ENCODE results near the gene IL1RAPL1.
"Not testable (repeated sequence)": the region's sequence is repeated elsewhere in the genome, so short reads cannot be mapped to it uniquely, and the experiment has no call there.

IL1RAPL1 gene

DNA sequence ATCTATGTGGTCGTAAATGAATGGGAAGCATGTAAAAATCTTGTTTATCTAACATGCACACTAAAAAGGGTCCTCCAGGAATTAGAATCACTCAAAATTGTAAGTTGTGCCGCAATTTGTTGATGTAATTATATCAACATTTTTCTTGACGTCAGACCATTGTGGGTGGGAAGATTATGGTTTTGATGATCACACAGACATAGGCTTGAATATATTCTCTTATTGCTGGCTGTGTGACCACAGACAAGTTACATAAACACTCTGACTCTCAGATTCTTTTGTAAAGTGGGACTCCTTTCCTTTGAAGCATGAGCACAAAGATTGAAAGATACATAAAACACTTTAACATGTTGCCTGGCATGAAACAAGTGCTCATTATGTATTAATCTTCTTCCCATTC, 51.5 kb downstream of the IL1RAPL1 start:
- DNase-seq, result no peak

DNA sequence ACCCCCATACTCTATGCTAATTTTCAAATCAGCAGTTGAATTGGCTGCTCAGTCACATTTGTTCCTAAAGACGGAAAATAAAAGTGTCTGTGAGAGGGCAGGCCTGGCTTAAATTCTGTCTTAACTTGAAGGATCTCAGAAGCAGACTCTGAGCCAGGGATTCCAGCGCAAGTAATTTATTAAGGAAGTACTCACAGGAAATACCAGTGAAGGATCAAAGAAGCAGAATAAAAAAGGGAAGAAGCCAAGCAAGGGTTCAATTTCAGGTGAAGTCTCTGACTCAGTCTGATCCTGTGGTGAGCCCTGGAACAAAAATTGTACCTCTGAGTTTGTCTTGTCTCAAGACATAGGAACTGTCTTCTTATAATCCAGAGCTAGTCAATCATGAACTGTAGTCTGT, 52.2 kb downstream of the IL1RAPL1 start:
- no peak for DNase-seq

DNA sequence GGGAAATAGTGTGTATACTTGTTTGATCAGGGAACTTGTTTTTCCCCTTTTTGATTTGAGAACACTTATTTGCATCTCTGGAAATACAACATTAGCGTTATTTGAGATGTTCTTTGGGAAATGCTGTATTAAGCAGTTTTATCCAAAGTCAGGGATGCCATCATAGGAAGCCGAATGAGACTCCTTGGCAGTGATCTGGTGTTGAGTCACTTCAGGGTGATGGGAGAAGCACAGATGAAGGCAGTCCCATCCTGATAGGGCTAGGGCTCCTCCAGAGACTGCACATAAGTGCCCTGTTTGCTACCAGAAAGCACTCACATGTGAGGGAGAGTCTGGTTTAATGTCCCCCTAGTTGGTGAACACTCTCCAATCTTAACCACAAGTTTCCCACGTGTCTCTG, 62.3 kb downstream of the IL1RAPL1 start:
- no peak for DNase-seq

DNA sequence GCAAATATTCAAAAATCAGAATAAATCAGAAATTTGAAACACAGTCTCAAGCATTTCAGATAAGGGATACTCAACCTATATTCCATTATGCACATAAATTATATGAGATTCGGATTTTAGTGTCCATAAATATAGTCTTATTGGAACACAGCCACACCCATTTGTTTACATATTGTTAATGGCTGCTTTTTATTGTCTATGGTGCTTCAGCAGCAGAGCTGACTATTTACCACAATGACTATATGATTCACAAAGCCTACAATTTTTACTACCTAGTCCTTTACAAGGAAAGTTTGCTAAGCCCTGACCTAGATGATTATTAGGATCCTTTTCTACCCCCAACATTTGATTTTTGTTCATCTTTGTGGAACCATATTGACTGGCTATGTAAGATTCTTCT, 63.9 kb downstream of the IL1RAPL1 start:
- no peak for DNase-seq

DNA sequence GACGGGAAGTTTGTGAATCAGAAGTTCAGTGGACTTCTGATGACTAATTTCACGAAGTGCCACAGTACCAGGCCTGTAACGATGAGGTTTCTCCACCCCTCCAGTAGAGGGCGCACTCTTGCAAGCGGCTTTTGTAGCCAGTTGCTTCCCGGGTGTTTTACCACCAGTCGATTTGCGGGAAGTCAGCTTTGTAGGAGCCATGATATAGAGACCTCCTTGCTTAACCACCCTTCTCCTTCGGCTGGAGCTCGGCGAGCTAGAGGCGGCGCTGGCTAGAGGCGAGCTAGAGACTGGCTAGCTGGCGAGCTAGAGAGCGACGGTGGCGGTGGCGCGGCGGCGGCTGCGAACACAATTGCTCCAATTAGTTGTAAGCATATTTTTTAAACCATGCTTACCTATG, 72.0 kb downstream of the IL1RAPL1 start:
- DNase-seq, result no peak

DNA sequence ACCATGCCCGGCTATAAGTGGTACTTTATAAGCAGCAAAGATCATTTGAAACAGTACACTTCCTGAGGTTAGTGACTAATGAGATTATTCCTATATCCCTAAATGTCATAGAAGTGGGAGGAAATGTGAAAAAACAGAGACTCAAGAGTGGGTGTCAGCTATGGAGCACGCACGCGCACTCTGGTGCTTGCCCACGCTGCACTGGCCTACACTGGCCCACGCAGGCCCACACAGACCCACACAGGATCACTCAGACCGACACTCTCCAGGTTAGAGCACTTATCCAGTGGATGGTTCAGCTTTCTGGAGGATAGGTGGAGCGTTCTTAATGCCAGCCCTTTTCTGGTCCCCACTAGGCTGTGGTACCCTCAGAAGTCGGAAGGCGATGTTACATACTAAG, 78.5 kb downstream of the IL1RAPL1 start:
- DNase-seq, result no peak

DNA sequence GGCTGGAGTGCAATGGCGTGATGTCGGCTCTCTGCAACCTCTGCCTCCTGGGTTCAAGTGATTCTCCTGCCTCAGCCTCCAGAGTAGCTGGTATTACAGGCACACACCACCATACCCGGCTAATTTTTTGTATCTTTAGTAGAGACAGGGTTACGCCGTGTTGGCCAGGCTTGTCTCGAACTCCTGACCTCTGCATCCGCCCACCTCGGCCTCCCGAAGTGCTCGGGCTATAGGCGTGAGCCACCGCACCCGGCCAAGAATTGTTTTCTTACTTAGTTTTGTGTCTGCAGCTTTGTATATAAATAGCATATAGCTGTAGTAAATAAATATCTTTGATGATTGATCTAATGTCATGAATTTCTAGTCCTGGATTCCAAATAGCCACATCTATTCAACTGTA, 81.1 kb downstream of the IL1RAPL1 start:
- no peak for DNase-seq

DNA sequence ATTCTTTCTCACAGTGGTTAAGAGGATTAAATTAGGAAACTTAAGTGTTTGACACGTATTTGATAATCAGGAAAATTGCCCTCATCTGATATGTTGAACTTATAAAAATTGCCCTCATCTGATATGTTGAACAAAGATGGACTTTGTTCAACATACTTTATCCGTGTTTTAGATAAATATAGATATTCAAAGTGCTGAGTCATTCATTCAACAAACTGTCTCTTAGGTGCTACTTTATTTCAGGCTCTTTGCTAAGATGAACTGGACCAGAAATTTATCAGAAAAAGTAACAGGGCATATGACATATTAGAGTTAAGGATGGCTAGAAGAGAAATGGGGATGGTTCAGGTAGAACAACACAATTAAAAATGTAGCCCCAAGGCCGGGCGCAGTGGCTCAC, 81.7 kb downstream of the IL1RAPL1 start:
- DNase-seq, result no peak

DNA sequence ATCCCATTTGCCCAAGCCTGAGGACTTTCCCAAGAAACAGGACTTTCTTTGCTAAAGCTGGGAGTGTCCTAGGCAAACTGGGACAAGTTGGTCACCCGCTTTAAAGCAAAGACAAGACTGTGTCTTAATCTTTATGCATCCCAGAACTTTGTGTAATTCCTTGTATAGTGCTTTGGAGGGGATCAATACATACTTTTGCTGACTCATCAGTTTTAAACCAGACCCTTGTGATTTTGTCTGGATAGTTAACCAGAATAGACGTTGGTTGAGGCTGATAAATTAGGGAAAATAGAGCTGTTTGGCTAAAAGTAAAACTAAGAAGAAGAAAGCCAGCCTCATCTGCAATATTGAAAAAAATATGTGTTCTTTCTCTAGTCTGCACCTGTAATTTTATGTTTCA, 82.8 kb downstream of the IL1RAPL1 start:
- DNase-seq, result no peak

DNA sequence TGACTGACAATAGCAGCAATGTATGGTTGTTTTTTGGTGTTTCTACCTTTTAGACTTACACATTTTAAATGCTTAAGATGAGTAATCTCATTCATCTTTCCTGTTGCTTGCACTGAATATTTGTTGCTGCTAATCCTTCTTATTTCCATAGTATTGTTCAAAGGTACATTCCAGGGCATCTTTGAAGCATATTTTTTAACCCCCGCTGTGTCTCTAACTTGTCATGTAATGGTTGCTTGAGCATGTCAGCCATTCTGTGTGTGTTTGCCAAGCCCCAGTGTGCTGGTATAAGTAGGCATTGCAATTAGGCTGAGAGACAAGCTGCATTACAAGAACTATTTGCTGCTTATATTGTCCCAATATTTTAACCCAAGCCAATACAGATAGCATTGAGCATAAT, 87.9 kb downstream of the IL1RAPL1 start:
- no peak for DNase-seq

DNA sequence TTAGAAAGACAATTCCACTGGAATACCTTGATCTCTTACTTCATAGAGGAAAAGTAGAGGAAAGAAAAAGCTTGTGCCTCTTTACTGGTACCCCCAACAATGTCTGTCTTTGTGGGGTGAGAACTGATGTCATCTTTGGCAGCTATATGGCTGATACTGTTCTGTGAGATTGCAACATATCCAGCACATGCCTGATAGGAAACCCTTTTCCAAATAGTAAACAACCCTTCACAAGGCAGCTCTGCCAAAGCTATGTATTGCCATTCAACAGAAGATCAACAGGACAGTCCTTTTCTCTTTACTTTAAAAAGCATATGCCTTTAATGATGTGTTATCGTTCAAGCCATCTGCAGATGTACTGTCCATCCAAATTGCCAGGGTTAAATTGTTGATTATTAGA, 105.9 kb downstream of the IL1RAPL1 start:
- DNase-seq, result peak; percentile 4

DNA sequence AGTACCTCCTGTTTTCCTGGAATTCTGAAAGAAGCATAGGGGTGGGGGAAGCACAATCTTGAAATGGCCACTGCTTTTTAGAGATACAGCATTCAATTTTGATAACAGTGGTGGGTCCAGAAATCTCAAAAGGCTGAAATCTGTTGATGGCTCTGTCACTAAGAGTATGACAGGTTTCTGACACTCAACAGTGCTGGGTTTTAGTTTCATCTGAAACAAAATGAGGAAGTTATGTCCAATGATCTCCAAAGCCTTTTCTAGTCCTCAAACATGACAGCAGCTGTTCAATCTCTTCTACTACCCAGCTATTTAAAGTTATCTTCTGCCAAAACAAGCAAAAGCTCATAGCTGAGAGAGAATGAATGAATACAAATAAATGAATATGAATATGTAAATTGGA, 110.5 kb downstream of the IL1RAPL1 start:
- no peak for DNase-seq

DNA sequence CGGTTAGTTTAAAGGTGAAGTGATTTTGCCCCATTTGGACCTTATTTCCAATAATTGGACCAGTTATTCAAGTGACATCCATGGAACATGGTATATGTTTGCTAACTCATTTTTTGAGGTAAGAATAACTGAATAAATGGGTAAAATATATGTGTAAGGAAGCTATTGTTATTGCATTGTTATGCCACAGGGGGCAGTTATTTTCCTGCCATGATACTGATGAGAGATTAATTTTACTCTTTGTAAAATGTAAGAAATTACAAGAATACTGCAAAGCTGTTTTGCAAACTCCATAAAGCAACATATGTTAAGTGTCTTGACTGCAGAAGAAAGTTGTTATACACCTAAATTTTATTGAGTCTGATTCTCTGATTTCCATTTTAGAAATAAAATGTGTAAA, 114.0 kb downstream of the IL1RAPL1 start:
- DNase-seq, result no peak

DNA sequence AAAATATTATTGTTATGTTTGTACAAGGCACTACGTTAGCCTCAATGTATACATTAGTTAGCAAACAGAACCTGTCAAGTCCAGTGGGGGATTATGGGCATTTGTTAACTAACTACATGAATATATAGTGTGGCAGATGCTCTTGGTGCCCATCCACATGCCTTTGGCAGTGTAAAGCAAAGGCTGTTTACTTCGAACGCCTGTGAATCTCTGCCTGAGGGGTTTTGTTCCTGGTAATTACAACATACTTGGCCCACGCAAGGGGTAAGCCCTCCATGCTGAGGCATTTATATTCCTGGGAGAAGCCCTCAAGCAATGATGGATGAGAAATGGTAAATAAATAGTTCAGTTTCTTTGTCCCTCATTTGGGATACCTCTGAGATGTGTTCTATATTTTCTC, 119.7 kb downstream of the IL1RAPL1 start:
- DNase-seq, result no peak

DNA sequence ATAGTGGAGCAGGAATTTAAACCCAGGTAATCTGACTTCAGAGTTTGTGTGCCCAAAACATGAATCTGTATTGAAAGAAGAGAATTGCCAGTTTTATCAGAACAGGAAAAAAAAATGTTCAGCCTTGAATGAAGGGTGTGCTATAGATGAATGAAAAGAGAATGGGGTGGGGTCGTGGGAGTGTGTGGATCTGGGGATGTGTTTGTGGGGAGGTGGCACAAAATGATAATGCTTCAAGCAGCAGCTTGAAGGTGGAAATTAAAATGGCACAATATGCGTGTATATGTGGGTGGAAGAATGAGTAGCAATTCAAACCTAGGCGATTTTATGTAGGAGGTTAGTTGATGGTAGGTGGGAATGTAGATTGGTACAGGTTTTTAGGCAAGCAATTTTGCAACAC, 122.2 kb downstream of the IL1RAPL1 start:
- DNase-seq, result no peak

DNA sequence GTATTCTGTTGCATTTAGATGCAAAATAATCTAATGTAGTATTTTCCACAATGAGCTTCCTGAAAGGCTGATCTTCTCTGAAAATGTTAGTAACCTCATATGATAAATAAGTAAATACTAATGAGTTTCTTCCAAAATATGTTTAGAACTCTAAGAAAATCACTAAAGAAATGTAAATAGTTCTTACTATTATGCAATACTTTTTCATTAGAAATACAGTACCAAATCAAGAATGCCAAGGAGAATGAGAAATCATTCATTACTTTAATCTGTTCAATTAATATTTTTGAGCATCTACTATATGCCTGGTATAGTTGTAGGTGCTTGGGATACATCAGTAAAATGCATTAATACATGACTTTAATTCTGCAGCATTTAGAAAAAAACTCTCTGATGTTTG, 130.6 kb downstream of the IL1RAPL1 start:
- DNase-seq, result no peak

DNA sequence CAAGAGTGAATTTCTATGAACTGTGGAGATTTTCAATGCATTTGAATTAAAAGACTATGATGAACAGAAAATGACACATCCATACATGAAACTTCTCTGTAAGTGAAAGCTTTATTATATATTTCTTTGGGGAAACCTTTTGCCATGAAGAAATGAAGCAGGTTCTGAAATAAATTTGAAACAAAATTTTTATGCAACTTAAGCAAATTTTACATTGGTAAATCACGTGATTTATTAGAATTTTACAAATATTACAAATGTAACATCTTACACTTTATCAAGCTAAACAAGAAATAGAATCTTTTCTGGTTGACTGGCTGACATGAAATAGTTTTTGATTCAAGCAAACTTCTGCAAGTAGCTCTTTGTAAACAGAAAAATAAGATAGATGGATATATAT, 131.2 kb downstream of the IL1RAPL1 start:
- DNase-seq, result no peak

DNA sequence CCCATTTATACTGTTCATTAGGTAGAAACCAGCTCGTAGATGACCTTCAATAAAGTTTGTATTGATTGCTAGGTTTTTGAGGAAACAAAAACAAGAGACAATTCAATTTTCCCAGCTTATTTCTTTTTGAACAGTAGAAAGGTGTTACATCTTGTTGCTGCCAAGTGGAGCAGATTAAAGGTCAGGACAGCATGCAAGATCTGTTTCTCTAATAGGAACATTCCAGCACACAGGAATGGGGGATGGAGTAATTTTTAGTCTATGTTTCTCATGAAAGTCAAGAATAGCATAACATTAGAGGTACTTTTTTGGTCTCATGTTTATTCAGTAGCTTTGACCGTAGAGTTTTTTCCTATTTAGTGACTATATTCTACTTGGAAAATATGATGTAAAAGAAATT, 132.4 kb downstream of the IL1RAPL1 start:
- no peak for DNase-seq

DNA sequence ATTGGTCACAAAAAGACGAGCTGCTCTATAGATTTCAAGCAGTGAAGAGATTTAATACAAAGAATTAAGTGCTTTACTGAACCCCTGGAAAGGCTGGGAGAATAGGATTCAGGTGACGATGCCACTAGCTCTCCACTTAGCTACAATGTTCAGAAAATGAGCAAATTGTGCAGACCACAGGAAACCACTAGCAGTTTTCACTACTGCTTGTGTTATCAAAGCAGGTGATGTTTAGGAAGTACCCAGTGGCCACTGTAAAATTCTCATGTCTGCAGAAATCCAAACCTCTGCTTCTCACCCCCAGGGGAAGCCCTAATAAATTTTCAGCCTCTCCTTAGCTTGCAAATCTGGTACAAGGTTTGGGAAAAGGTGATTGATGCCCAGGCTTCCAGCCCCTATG, 165.1 kb downstream of the IL1RAPL1 start:
- DNase-seq, result no peak

DNA sequence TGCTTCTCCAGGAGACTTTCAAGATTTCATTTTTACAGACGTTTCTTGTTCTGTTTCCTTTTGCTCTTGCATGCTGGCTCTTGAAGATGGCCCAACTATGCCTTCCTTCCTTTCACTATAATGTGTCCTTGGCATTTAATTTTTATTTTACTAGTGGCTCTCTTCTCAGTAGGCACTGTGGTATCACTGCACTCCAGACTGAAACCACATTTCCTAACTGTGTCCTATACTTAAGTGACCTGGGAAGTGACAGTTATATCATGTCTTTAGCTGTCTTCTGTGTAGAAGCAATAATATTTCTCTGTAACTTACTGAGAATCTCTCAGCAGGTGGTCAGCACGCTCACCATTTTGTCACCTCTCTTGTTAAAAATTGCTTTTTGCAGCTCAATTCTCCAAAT, 168.9 kb downstream of the IL1RAPL1 start:
- DNase-seq, result no peak

DNA sequence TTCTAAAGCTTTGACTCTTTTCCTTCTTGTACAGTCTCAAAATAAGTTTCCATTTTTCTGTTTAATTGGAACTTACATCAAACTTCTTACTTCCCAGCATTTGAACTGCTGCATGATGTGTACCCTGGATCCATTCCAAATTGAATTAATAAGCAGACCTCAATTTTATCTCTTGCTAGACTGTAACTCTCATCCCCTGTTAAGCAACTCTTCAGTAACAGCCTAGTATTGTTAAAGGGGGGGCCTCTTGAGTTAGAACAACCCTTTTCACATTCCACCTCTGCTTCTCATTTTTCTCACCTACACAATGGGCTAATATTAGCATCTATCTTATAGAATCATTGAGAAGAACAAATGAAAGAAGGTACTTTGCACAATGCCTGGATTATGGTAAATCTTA, 169.4 kb downstream of the IL1RAPL1 start:
- no peak for DNase-seq

DNA sequence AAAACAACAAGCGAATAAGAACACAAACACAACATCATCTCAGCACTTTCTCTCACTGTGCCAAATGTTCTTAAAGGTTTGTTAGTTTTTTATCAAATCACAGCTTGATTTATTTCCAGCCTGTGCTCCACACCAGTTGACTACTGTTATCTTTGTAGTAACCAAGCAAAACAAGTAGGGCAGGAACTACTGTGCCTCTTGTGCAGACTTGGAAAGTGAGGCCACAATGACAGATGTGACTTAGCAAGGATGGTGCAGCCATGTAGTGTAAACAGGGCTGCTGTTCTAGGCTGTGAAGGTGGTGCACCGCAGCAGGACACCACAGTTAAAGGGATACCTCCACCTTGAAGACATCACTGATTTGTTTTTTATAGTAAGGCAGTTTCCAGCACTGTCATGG, 170.0 kb downstream of the IL1RAPL1 start:
- no peak for DNase-seq

DNA sequence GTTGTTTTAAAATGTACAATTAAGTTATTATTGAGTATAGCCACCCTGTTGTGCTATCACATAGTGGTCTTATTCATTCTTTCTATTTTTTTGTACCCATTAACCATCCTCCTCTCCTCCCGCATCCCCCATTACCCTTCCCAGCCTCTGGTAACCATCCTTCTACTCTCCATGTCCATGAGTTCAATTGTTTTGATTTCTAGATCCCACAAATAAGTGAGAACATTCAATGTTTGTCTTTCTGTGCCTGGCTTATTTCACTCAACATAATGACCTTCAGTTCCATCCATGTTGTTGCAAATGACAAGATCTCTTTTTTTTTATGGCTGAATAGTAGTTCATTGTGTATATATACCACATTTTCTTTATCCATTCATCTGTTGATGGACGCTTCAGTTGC, 179.3 kb downstream of the IL1RAPL1 start:
- not testable (repeated sequence) for DNase-seq

DNA sequence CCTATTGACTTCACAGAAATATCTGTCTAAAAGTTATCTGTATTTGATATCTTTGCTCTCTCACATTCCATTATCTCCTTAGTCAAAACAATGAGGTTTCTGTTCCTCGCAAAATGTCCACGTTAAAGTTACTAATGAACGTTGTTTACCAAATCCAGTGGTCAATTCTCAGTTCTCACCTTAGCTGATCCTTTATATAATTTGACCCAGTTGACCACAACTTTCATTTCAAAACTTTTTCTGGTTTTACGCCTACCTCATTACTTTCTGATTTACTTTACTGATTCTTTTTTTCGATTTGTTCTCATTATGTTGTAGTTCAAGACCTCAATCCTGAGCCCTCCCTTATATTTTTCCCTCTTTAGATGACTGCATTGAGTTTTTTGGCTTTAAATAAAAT, 186.6 kb downstream of the IL1RAPL1 start:
- no peak for DNase-seq

DNA sequence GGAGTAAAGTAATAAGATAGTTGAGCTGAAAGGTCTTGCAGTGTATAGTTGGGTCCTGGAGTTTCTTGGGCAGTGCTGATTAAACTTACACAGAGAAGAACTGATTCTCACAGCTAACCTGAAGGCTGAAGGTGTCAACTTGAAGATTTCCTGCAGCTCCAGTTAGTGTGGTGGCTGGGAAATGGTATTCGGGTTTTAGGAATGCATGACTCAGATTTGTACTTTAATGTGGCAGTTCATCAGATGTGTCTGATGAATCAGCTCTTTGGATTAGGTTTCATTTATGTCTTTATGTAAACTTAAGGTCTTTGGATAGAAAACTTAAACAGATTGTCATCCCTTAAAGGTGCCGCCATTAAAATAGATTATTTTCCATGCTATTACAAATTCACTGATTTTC, 200.0 kb downstream of the IL1RAPL1 start:
- no peak for DNase-seq

DNA sequence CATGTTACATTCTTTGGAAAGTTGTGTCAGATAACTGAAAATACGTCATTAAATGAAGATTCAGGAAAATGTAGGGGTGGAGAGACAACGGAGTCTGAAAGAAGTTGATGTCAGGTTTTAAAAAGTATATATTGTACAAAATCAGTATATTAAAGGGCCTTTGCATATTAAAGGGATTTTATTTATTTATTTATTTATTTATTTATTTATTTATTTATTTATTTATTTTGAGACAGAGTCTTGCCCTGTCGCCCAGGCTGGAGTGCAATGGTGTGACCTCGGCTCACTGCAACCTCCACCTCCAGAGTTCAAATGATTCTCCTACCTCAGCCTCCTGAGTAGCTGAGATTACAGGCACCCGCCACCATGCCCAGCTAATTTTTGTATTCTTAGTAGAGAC, 213.4 kb downstream of the IL1RAPL1 start:
- DNase-seq, result not testable (repeated sequence)
